HG03196 (cell line): ENCODE measurements around the gene KRT23.

Source experiments
- ATAC-seq: cut with Tn5 transposase; IDR thresholded peaks from one replicate; pipeline ENCODE4 v1.9.1; 2021; ENCODE audit not compliant: unreplicated experiment

Gene KRT23, protein sequence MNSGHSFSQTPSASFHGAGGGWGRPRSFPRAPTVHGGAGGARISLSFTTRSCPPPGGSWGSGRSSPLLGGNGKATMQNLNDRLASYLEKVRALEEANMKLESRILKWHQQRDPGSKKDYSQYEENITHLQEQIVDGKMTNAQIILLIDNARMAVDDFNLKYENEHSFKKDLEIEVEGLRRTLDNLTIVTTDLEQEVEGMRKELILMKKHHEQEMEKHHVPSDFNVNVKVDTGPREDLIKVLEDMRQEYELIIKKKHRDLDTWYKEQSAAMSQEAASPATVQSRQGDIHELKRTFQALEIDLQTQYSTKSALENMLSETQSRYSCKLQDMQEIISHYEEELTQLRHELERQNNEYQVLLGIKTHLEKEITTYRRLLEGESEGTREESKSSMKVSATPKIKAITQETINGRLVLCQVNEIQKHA

DNA sequence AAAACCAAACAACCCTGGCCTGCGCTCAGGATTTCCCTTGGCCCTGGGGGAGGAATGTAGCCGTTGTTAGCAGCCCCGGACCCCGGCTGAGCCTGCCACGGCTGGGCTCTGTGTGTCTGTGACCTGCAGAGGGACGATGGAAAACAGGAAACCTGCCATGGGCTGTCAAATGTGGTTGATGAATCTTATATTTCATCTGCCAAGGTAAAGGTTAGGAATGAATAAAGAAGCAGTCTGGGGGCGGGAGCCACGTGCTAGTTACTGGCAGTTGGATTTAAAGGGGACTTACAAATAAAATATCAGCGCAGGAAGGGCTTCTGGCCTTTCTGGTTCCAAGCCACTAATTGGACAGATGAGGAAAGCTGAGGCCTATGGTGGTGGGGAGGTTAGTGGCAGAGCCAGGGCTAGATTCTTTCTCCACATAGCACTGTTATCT is at the start of gene KRT23:
Gene KRT23, minus strand, starts transcription at position 263 of the 436 bp plus-strand sequence. CDS start 1,043 bp downstream, outside the sequence.
- no peak for ATAC-seq

- ATAC-seq, result no peak
Observed at GRCh38 chr17:40986920-40987319, 49.5 kb upstream of the KRT23 start.

- no peak for ATAC-seq
Observed at GRCh38 chr17:40984226-40984625, 46.8 kb upstream of the KRT23 start, which contains the start of gene KRT40. TSS of gene KRT40 (minus strand) at chr17:40984326. CDS start at chr17:40984273, 53 bp downstream.

DNA sequence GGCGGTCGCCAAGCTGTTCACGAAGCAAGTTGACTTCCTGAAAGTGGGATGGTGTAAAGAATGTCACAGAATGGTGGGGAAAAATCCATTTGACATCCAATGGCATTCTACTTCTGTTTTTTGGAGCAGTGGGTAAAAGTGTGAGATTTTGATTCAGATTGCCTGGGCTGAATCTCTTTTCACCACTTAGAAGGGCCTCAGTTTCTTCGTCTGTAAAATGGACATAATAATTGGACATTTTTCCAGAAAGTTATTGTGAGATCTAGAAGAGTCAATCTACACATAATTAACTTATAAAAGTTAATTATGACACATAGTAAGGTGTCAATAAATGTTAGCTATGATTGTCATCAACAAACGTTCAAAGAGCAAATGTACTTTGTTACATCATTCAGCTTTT is 43.7 kb upstream of the KRT23 start:
- ATAC-seq, result no peak

- no peak for ATAC-seq
Observed at GRCh38 chr17:40980596-40980995, 43.1 kb upstream of the KRT23 start.

DNA sequence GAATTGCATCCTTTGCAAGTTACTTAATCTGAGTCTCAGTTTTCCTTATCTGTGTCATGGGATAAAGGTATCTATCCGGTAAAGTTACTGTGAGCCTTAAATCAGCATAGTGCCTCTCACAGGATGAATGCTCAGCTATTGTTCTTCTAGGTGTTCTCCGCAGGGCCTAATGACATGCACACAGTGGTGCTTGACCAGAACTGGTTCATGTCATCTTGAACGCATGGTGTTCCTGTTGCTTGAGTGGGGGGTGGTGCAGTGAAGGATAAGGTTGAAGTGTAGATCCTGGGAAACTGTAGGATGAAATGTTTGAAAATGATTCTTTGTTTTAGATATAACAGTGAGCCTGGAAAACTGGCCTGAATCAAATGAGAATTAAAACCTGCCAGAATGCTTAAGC is 42.7 kb upstream of the KRT23 start:
- ATAC-seq, result no peak

GRCh38 chr17:40978575-40979151 is 41.2 kb upstream of the KRT23 start:
- no peak for ATAC-seq

DNA sequence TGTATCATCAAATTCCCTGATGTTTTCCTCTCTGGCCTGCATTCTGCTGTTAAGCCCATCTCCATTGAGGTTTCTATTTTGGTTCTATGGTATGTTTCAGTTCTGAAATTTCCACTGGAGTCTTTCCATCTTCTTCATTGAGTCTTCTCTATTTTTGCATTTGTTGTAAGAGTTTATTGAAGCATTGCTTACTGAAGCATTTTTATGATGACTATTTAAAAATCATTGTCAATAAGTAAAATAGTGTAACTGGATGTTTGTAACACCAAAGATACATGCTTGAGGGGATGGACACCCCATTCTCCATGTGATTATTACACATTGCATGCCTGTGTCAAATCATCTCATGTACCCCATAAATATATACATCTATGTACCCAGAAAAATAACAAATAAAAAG is 38.1 kb upstream of the KRT23 start:
- ATAC-seq, result no peak

DNA sequence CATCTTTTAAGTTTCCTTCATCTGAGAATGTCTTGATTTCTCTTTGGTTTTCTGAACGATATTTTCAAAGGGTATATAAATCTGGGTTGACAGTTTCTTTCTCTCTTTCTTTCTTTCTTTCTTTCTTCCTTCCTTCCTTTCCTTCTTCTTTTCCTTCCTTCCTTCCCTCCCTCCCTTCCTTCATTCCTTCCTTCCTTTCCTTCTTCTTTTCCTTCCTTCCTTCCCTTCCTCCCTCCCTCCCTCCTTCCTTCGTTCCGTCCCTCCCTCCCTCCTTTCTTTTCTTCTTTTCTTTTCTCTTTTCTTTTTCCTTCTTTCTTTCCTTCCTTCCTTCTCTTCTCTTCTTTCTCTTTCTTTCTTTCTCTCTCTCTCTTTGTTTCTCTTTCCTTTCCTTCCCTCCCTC is 36.9 kb upstream of the KRT23 start:
- no peak for ATAC-seq

- ATAC-seq, result no peak
Observed at GRCh38 chr17:40967582-40967981, 30.1 kb upstream of the KRT23 start.

GRCh38 chr17:40966848-40967247 is 29.4 kb upstream of the KRT23 start, which contains the start of gene KRT39:
TSS of gene KRT39 (minus strand) at chr17:40966948. CDS start at chr17:40966856, 92 bp downstream.
- ATAC-seq, result no peak

DNA sequence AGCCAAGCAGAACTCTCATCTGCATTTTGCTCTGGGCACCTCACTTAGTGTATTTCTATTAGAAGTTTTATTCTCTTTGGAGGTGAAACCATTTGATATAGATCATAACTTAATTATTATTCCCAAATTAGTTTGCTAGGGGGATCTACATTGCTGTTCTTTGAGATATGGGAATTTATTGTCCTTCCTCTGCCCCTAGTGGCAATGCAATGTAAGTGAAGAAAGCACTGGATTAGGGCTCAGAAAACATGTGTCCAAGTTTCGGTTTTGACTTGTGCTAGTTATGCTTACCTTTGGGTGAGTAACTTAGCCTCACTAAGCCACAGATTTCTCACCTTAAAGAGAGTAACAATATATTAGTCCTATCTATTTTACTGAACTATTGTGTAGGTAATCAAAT is 26.4 kb upstream of the KRT23 start:
- no peak for ATAC-seq

GRCh38 chr17:40962059-40962561 is 24.7 kb upstream of the KRT23 start:
- ATAC-seq, result no peak

- ATAC-seq, result no peak
Observed at GRCh38 chr17:40961591-40961990, 24.1 kb upstream of the KRT23 start.

DNA sequence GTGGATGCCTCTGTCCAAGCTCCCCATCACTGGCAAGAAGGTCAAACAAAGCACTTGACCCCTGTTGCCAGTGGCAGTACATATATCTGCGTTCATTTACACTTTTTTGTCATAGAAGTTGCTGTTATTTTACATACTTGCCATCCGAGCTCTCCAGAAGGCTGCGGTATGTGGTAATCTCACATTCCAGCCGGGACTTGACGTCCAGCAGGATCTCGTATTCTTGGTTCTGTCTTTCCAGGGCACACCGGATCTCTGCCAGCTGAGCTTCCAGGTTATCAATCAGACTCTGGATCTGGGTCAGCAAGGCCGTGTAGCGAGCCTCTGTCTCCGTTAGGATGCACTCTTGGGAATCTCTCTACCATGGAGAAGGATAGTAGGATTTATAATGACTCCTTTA is 22.7 kb upstream of the KRT23 start:
- no peak for ATAC-seq

DNA sequence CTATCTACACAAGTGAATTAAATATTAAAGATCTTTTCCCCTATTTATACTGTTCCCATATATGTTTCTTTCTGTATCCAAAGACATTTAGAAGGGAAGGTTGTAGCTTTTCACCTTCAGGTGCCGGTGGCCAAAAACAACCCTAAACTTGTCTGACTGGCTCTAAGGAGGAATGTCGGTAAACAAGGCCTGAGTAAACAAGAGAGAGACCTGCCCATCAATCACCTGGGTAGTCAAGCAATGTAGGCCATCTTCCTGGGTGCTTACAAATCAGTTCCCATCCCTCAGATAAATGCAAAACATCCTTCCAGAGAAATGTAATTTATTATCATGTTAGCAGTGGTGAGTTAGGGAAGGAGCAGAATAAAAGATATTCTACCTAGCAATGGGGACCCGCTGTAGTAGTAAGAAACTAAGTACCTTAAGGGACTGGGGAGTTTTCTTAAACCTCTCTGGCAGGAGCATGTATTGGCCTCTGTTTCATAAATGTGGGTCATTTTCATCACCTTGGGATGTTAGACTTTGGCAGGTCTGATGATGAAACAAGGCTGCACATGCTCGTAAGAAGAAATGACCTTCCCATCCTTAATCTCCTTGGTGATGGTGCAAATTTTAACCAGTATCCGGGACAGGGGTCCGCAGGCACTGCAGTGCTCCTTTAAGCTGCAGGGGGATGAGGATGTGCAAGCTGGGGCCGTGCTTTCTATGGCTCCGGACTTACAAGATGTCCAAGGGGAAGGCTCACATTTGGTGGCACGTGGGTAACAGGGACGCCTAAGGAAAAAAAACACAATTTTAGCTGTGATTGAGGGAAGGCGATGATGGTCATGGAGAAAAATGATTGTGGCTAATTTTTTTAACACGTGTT is 20.9 kb upstream of the KRT23 start:
- ATAC-seq, result no peak

DNA sequence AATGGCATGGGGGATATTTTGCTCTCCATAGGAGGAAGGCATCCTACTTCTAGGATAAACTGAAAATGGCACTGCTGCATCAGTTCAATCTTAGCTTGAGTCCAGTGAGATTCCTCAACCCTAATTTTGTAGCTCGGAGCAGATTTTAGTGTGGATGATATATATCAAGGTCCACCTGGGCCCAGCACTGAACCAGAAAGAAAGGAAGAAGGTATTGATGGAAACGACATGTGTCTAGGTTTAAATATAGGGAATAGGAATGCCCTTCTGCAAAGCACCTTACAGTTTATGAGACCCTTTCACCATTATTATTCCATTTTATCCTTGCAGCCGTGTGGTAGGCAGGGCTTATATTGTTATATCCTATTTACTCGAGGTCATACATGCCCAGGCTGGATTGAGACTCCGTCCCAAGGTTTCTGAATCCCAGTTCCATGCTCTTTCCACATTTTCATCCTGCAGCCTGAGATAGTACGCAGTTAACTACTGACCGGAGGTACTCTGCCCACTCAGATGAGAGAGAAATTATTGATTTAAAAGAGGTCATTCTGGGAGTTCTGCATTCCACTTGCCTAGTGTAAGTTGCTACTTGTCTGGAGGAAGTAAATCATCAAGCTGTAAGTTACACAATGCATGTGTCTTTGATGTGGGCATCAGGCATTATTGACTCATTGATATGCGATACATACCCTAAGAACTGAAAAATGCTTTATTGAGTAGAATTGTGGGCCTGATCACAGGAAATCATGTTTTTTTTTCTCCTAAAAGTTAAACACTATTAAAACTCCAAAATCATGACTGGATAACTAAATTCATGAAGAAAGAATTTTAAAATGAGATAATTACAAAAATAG is 19.2 kb upstream of the KRT23 start:
- no peak for ATAC-seq

- no peak for ATAC-seq
Observed at GRCh38 chr17:40953881-40954280, 16.4 kb upstream of the KRT23 start.

DNA sequence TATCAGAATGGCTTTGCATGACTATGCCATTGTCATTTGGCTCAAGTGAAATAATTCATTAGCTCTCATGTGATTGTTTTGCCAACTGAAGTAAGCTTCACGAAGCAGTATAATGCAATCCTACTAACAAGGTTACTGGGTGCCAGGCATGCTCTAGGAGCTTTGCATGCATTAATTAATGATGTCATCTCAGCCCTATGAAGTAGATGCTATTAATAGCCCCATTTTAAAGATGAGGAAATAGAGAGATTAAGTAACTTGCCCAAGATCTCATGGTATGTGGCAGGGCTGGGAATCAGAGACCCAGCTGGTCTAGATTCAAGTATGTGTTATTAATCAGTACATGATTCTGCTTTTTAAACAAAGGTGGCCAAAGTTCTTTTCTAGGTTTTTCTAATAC is 15.2 kb upstream of the KRT23 start:
- ATAC-seq, result no peak

DNA sequence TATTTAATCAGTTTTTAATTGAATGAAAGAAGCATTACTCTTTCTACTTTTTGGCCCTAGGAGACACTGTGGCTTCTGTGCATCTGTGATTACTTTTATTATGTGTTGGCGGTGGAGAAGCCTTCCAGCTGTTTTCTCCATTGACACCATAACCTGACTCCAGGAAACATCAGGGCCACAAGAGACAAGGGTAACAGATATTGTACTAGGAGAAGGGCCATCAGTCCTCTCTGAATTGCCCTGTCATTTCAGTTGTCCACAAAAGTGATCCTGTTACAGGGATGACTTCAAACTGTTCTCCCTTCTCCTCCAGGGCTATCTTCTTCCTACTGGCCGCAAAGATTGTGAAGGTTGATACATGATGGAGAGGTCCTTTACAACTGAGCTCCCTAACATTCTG is 14.7 kb upstream of the KRT23 start:
- ATAC-seq, result no peak
